GM20000 (cell line): ENCODE measurements around the gene TMEM59L.

Experiments
- DNase-seq: peaks from one replicate; pipeline ENCODE4 v3.0.0; 2012; ENCODE audit warnings: low spot score
- TF ChIP-seq, protein P1 (sequence below): IDR thresholded peaks from 2 replicates; pipeline ENCODE4 v1.5.1; 2012; ENCODE audit warnings: mild to moderate bottlenecking, control low read depth; ENCODE audit errors: extremely low read depth, missing control alignments

TMEM59L gene

DNA sequence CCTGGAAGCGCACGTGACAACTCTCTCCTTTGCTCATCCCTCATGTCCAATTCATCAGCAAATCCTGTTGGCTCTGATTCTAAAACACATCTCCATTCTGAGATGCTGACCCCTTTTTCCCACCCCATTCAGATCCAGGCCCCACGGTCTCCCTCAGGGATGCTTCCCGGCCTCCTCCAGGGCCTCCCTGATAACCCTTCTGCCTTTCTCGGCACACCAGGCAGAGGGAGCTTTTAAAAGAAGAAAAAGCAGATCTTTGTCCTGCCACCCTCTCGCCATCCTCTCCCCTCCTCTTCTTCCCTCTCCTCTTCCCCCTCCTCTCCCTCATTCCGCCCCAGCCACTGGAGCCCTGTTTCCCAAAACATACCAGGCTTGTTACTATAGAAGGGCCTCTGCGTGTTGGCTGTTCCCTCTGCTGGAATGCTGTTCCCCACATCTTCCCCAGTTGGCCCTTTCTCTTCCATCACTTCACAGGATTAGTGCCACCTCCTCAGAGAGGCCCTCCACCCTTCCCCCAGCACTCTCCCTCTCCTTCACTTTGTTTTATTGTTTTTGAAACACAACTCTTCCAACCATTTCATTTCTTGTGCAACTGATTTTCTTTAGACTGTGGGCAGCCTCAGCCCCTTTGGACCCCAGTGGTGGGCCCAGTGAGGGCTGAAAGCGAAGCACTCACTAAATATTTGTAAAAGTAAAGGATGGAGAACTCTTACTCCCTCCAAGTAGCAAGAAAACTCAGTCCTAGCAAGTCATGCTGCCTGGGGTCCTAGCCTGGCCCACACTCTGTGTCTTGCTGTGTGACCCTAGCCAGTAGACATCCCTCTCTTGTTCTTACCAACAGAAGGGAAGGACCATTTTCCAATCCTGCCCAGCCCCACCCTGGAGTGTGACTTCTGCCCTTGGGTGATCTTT is 3.6 kb upstream of the TMEM59L start:
- DNase-seq, result no peak
- TF ChIP-seq, protein P1, sequence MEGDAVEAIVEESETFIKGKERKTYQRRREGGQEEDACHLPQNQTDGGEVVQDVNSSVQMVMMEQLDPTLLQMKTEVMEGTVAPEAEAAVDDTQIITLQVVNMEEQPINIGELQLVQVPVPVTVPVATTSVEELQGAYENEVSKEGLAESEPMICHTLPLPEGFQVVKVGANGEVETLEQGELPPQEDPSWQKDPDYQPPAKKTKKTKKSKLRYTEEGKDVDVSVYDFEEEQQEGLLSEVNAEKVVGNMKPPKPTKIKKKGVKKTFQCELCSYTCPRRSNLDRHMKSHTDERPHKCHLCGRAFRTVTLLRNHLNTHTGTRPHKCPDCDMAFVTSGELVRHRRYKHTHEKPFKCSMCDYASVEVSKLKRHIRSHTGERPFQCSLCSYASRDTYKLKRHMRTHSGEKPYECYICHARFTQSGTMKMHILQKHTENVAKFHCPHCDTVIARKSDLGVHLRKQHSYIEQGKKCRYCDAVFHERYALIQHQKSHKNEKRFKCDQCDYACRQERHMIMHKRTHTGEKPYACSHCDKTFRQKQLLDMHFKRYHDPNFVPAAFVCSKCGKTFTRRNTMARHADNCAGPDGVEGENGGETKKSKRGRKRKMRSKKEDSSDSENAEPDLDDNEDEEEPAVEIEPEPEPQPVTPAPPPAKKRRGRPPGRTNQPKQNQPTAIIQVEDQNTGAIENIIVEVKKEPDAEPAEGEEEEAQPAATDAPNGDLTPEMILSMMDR, result no peak

DNA sequence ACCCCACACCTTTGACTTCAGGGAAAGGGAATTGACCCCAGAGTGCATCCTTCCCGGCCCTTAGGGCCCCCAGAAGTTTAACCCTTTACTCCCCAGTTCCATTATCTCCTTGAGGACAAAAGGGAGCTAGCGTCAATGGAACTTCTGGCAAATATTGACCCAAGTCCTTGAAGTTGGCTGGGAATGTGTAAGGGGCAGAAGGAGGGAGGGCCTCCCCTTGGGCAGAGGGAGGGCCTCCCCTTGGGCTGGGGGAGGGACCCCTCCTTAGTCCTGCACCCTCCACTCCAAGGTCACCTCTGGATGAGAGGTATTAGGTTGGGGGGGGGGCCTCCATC is 3.0 kb upstream of the TMEM59L start:
- TF ChIP-seq, protein P1, result no peak
- no peak for DNase-seq

DNA sequence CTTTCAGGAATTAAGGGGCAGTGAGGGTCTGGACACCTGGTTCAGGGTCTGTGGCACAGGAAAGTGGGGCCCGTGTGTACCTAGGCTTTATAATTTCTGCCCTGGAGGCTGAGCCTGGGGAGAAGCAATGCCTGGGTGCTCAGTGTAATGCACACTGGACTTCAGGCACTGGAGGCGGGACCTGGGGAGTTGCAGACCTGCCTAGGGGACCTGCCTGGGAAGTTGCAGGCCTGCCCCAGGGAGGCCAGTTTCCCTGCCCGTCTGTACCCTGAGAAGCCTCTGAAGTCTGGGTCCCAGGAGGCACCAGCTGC is 2.5 kb upstream of the TMEM59L start:
- DNase-seq, result no peak
- TF ChIP-seq, protein P1, result no peak

DNA sequence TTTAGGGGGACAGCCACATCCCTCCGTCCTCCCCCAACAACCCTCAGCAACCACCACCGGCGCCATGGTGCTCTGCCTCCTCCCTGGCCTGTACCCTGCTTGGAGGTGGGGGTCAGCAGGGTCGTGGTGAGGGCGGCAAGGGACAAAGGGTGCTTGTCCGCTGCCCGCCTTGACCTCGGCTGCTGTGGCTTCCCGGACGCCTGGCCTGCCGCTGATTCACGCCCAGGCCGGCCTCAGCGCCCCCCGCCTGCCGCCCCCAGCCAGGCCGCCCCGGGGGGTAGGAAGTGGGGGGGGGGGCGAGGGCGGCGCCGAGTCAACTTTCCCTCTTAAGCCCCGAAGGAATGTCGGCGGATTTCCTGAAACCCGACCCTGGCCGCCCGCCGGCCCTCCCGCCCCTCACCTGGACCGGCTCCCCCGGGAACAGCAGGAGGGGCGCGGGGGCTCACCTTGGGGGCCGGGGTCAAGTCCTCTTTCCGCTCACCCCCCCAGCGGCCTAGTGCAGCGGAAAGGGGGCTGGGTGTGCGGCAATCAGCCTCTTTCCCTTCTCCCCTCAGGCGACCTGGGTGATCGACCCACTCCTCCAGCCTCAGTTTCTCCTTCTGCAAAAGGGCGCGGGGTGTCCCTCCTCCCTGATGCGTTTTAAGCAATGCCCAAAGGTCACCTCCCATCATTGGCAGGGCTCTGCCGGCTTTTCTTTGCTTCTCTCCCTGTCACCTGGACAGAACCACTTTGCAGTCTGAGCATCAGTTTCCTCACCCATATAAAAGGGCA is 1.9 kb upstream of the TMEM59L start:
- TF ChIP-seq, protein P1, result no peak
- DNase-seq, result no peak

DNA sequence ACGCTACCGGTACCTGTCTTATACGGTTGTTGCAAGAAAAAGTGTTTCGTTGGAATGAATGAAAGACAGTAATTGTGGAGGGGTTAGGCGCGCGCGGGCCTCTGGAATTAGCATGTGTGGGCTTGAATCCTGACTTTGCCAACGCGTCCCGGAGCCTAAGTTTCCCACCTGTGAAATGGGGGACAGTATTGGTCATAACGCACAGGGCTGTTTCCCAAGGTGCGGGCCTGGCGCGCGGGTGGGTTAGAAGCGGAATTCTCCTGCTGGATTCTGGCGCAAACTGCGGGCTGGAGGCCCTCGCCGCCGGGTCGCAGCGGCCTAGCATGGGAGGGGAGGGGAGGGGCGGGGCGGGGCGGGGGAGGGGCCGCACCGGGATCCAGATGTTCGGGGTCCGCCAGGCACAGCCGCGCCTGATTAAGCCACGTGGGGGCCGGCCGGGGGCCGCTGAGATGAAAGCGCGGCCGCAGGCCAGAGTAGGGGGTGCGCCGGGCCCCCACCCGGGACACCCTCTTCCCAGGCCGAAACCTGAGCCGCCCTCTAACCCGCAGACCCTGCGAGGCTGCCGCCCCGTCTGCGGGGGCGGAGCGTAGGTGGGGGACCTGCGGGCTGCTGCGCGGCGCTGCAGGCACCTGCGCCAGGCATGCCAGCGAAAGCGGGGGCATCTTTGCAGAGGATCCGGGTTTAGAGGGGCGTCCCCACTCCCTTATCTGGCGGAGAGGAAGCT is 1.2 kb upstream of the TMEM59L start:
- DNase-seq, result peak; percentile 55
- TF ChIP-seq, protein P1, result no peak

DNA sequence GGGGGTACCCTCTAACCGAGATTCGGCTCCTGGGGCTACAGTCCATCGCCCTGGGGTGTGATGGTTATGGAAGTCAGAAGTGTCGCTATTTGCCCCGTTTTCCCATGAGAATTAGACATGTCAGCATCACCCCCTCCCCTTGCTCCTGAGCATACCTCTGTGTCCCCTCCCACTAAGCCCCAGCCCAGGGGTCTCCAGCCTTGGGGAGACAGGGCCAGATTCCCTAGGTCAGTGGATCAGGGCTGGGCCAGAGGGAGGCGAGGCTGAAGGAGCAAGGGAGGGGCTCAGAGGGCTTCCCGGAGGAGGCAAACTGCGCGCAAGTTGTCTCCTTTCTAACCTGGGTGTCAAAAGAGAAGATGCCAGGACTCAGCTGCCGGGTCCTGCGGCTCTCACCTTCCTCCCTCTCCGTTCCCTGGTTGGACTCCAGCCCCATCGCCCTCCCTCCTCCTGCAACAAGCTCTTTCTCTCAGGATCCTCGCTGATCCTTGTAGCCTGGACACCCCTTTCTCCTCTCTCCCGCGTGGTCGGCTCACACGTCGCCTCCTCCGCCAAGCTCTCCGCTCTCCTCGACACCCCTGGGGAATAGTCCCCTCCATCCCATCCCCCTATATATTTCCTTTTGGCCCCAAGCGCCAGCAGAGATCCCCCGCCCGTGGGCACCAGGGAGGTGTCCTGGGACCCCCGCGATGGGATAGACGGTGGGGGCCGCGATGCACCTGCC is 459 bp upstream of the TMEM59L start:
- TF ChIP-seq, protein P1, result no peak
- peak; percentile 52 for DNase-seq
